Measurements from ENCODE around the gene FAR1. TPM values are rescaled to one million over a fixed set of nuclear protein-coding genes. Genes with fewer than 3 reads are reported as not detected.

The FAR1 gene
- total RNA-seq, 1 experiment from 2014 or later: 44.7 TPM

DNA sequence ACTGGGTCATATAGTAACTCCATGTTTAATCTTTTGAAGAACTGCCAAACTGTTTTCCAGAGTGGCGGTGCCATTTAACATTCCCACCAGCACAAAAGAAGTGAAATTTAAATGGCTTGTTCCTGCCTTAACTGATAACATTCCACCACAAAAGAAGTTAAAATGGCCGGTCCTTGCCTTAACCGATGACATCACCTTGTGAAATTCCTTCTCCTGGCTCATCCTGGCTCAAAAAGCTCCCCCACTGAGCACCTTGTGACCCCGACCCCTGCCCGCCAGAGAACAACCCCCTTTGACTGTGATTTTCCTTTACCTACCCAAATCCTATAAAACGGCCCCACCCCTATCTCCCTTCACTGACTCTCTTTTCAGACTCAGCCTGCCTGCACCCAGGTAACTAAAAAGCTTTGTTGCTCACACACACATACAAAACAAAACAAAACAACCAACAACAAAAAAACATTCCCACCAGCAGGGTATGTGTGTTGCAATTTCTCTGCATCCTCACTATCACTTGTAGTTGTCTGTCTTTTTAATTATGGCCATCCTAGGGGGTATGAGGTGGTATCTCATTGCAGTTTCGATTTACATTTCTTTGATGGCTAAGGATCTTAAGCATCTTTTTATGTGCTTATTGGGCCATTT, 109.0 kb downstream of the FAR1 start:
- DNase-seq (ENCODE audit: low read depth): no peak

- no peak for DNase-seq (ENCODE audit: low read depth)
Observed at GRCh38 chr11:13778345-13778744, 109.9 kb downstream of the FAR1 start.

GRCh38 chr11:13781153-13781552, 112.7 kb downstream of the FAR1 start:
- DNase-seq (ENCODE audit: low read depth): peak; percentile 19

Other genes with a start within 250 kb of the FAR1 start
- 37.5 and 39.5 TPM in 2 replicates for gene BTBD10, start 205.4 kb upstream of the FAR1 start, total RNA-seq (2014; rRNA removed; shearing (Covaris generic))
- gene PTH, start 172.7 kb upstream of the FAR1 start, total RNA-seq (2014; rRNA removed; shearing (Covaris generic)): not detected in 2 replicates